ENCODE data around the gene INPP5A. TPM values are rescaled to one million over a fixed set of nuclear protein-coding genes. Genes with fewer than 3 reads are reported as not detected.
A peak's percentile ranks its signal among the peaks of the same experiment; 100 is the strongest.

INPP5A gene
- total and polyA plus RNA-seq, 10 of the 15 experiments (the other 5 are each of a cell fraction or from before 2014, with no cell fraction given) = 0.52 to 15.0 (median 6.3) TPM

DNA sequence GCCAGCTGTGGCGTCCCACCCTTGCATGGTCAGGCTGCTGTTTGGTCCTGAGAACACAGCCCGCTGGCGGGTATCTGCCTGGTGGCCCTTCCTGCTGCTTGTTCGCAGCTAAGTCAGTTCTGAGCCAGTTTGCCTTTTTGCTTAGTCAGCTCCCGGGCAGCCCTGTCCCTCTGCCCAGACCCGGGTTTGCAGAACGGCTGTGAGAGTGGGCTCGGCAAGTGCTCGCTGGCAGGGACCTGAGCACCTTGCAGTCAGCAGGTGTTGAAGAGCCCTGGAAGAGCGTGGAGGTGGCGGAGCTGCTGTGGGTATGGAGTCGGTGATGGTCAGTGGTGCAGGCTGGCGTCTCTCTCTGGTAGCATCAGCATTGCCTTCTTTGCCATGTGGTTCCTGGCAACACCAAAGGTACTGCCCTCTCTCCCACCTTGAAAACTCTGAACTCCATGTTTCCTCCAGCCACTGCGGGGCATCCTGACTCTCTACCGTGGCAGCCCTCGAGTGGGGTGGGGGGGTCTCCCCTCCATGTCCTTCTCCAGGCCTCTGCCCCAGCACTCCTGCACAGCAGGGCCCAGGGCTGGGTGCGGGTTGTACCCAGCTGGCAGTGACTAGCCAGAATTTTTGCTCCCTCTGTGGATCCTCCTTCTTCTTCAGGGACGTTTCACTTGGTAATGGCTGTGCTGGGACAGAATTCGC, 4.6 kb downstream of the INPP5A start:
- in situ Hi-C loops (cut with MboI) = no loop called here
- no peak for FAIRE-seq
- BruUV-seq (replicated peaks) = no TSS peak
- H3K79me2 ChIP-seq (ENCODE audit: control insufficient read depth, insufficient read depth, low read length) = peaks cover 22% of the 10 kb centered on the region
- H3K4me2 ChIP-seq (ENCODE audit: control insufficient read depth, insufficient read depth) = peak overlapping the region; percentile 30
- ChIA-PET POLR2A (interaction anchor here (0.9 to 4.6 kb wide), 6 partner anchors 9 to 51 kb away, joined by 4 to 29 read pairs (median 6); no protein-coding TSS in a partner anchor), CTCF (interaction anchor here (0.9 to 4.5 kb wide), 5 partner anchors 9 to 83 kb away, joined by 5 to 27 read pairs (median 25); no protein-coding TSS in a partner anchor), SMC1A (ENCODE audit: uncharacterized antibody, unreplicated experiment) (interaction anchor here (0.9 to 5.5 kb wide), 8 partner anchors 9 to 91 kb away, joined by 3 to 61 read pairs (median 10); no protein-coding TSS in a partner anchor), RAD21 (ENCODE audit: unreplicated experiment) (interaction anchor here (0.7 to 6.1 kb wide), 8 partner anchors 9 to 92 kb away, joined by 4 to 91 read pairs (median 18); no protein-coding TSS in a partner anchor)
- H3K4me3 ChIP-seq = no peak overlapping the region
- no peak for ATAC-seq
- H3K9me3 ChIP-seq (replicated peaks; ENCODE audit: control insufficient read depth, insufficient read depth, low read length) = no peaks in the 10 kb centered on the region
- peaks cover 35% of the 10 kb centered on the region for H3K4me1 ChIP-seq (ENCODE audit: control insufficient read depth, insufficient read depth, low read length)
- peaks cover 9% of the 10 kb centered on the region for H4K20me1 ChIP-seq (ENCODE audit: control insufficient read depth, insufficient read depth)
- intact Hi-C loops (cut with micrococcal nuclease; ENCODE audit: unreplicated experiment) = no loop called here
- WGBS (ENCODE audit: insufficient coverage, insufficient replicate concordance, low lambda C conversion rate, missing lambda C conversion rate) = 98% methylated on average over 18 of the region's 19 CpGs
- no peak overlapping the region for H3K27ac ChIP-seq (ENCODE audit: control insufficient read depth, insufficient read depth)
- no peak for DNase-seq (ENCODE audit: low read depth, low spot score)
- no peaks in the 10 kb centered on the region; a peak in 1 of 4 replicates for H3K27me3 ChIP-seq (replicated peaks in 1 of 2; ENCODE audit: control insufficient read depth in 2 of 2, insufficient read depth in 2 of 2, low read length in 1 of 2)
- H2AFZ ChIP-seq (ENCODE audit: control insufficient read depth, low read depth, low read length) = no peak overlapping the region
- H3K36me3 ChIP-seq (ENCODE audit: control insufficient read depth in 2 of 2, insufficient read depth in 2 of 2, low read length in 1 of 2) = no peaks in the 10 kb centered on the region
- H3K9ac ChIP-seq (ENCODE audit: control insufficient read depth, insufficient read depth, low read length) = no peak overlapping the region
- no peak for TF ChIP-seq NFIC (IDR thresholded peaks at IDR 0.05; ENCODE audit: low read depth, low read length)
- no peak for TF ChIP-seq NR2C1 (IDR thresholded peaks at IDR 0.05)
- no peak for TF ChIP-seq SREBF1 (IDR thresholded peaks at IDR 0.05; ENCODE audit: low read length)
- TF ChIP-seq, protein P1, sequence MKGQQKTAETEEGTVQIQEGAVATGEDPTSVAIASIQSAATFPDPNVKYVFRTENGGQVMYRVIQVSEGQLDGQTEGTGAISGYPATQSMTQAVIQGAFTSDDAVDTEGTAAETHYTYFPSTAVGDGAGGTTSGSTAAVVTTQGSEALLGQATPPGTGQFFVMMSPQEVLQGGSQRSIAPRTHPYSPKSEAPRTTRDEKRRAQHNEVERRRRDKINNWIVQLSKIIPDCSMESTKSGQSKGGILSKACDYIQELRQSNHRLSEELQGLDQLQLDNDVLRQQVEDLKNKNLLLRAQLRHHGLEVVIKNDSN (IDR thresholded peaks at IDR 0.05; ENCODE audit: borderline replicate concordance, extremely low read length, insufficient read depth, low read depth, low read length) = no peak
- TF ChIP-seq, protein P2, sequence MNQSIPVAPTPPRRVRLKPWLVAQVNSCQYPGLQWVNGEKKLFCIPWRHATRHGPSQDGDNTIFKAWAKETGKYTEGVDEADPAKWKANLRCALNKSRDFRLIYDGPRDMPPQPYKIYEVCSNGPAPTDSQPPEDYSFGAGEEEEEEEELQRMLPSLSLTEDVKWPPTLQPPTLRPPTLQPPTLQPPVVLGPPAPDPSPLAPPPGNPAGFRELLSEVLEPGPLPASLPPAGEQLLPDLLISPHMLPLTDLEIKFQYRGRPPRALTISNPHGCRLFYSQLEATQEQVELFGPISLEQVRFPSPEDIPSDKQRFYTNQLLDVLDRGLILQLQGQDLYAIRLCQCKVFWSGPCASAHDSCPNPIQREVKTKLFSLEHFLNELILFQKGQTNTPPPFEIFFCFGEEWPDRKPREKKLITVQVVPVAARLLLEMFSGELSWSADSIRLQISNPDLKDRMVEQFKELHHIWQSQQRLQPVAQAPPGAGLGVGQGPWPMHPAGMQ (IDR thresholded peaks at IDR 0.05; ENCODE audit: borderline replicate concordance) = no peak
- TF ChIP-seq PAX8 (IDR thresholded peaks at IDR 0.05) = no peak
- TF ChIP-seq, protein P3, sequence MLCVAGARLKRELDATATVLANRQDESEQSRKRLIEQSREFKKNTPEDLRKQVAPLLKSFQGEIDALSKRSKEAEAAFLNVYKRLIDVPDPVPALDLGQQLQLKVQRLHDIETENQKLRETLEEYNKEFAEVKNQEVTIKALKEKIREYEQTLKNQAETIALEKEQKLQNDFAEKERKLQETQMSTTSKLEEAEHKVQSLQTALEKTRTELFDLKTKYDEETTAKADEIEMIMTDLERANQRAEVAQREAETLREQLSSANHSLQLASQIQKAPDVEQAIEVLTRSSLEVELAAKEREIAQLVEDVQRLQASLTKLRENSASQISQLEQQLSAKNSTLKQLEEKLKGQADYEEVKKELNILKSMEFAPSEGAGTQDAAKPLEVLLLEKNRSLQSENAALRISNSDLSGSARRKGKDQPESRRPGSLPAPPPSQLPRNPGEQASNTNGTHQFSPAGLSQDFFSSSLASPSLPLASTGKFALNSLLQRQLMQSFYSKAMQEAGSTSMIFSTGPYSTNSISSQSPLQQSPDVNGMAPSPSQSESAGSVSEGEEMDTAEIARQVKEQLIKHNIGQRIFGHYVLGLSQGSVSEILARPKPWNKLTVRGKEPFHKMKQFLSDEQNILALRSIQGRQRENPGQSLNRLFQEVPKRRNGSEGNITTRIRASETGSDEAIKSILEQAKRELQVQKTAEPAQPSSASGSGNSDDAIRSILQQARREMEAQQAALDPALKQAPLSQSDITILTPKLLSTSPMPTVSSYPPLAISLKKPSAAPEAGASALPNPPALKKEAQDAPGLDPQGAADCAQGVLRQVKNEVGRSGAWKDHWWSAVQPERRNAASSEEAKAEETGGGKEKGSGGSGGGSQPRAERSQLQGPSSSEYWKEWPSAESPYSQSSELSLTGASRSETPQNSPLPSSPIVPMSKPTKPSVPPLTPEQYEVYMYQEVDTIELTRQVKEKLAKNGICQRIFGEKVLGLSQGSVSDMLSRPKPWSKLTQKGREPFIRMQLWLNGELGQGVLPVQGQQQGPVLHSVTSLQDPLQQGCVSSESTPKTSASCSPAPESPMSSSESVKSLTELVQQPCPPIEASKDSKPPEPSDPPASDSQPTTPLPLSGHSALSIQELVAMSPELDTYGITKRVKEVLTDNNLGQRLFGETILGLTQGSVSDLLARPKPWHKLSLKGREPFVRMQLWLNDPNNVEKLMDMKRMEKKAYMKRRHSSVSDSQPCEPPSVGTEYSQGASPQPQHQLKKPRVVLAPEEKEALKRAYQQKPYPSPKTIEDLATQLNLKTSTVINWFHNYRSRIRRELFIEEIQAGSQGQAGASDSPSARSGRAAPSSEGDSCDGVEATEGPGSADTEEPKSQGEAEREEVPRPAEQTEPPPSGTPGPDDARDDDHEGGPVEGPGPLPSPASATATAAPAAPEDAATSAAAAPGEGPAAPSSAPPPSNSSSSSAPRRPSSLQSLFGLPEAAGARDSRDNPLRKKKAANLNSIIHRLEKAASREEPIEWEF (IDR thresholded peaks at IDR 0.05; ENCODE audit: insufficient replicate concordance, low read depth, low read length) = no peak
- no peak for TF ChIP-seq POLR2AphosphoS2 (IDR thresholded peaks at IDR 0.05; ENCODE audit: low read depth, low read length)
- TF ChIP-seq CHD2 (IDR thresholded peaks at IDR 0.05; ENCODE audit: borderline replicate concordance, low read depth, low read length) = no peak
- no peak for TF ChIP-seq SREBF2 (IDR thresholded peaks at IDR 0.05; ENCODE audit: low read length)
- TF ChIP-seq POU2F2 (IDR thresholded peaks at IDR 0.05; ENCODE audit: borderline replicate concordance, low read depth, low read length) = no peak
- TF ChIP-seq DPF2 (IDR thresholded peaks at IDR 0.05) = no peak
- no peak for TF ChIP-seq TBL1XR1 (IDR thresholded peaks at IDR 0.05; ENCODE audit: low read depth, low read length)
- TF ChIP-seq MEF2B (IDR thresholded peaks at IDR 0.05; ENCODE audit: partially characterized antibody, poor library complexity, severe bottlenecking) = no peak

Measured in GM12878 (cell line).